HG02938 (cell line): ENCODE results near the gene SMARCC1.
"Not testable (repeated sequence)": the region's sequence is repeated elsewhere in the genome, so short reads cannot be mapped to it uniquely, and the experiment has no call there.

Experiments used
- ATAC-seq: cut with Tn5 transposase; IDR thresholded peaks from one replicate; pipeline ENCODE4 v1.9.1; 2021; ENCODE audit warnings: mild to moderate bottlenecking, moderate library complexity; ENCODE audit not compliant: unreplicated experiment

SMARCC1 gene

GRCh38 chr3:47772047-47772446 lies 9.6 kb downstream of the SMARCC1 start:
- ATAC-seq, result no peak

DNA sequence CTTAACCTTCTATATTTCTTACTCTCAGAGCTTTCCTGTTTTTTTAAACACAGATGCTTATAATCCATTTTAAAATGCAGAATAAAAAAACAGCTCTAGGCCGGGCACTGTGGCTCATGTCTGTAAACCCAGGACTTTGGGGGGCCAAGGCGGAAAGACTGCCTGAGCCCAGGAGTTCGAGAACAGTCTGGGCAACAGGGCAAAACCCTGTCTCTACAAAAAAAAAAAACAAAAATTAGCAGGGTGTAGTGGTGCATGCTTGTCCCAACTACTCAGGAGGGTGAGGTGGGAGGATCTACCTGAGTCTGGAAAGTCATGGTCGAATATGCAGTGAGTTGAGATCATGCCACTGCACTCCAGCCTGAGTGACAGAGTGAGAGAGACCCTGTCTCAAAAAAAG lies 15.5 kb downstream of the SMARCC1 start:
- no peak for ATAC-seq

DNA sequence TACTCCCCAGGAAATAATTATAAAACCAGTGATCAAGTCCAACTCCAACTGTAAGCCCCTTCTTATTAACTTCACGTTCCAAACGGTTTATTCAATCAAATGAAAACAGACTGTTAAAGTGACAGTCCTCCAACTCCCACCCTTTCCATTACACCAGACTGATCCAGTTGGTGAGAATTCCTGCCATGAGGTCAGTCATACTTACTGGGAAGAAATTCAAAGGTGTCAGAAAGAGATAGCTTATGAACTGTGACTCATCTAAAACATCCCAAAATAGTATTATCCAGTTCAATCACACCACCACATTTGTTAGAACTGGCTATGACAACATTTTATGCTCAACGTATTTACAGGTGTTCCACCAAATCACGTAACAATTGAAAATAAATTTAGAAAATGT lies 19.5 kb downstream of the SMARCC1 start:
- ATAC-seq, result no peak

- no peak for ATAC-seq
Observed at GRCh38 chr3:47761046-47761445, 20.6 kb downstream of the SMARCC1 start.

GRCh38 chr3:47760207-47760606 lies 21.5 kb downstream of the SMARCC1 start:
- not testable (repeated sequence) for ATAC-seq

GRCh38 chr3:47758261-47759025 lies 23.2 kb downstream of the SMARCC1 start:
- ATAC-seq, result no peak

DNA sequence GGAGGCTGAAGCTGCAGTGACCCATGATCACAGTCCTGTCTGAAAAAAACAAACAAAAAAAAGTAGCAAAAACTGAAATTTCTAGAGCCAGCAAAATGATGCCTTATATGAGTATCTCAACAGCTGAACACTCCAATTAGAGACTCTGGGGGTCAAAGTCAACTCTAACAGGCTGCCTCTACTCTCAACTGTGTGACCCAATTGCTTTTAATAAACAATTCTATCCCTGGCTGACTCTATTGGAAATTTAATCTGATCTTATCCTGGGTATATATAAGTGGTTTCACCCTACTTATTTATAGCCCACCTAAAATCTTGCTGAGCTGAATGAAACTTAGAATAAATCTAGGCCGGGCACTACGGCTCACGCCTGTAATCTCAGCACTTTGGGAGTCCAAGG lies 29.0 kb downstream of the SMARCC1 start:
- ATAC-seq, result no peak

GRCh38 chr3:47750811-47751354 lies 30.8 kb downstream of the SMARCC1 start:
- ATAC-seq, result not testable (repeated sequence)

DNA sequence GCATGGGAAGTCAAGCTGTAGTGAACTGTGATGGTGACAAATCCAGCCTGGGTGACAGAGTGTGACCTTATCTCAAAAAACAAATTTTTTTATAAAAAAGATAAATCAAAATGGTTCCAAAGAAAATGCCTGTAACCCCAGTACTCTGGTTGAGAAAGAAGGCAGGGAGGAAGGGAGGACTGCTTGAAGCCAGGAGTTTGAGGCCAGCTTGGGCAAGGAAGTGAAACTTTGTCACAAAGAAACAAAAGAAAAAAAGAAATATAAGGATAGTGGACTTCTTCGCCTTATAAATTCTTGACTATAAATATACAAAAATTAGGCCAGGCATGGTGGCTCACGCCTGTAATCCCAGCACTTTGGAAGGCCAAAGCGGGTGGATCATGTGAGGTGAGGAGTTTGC lies 34.1 kb downstream of the SMARCC1 start:
- no peak for ATAC-seq

GRCh38 chr3:47746264-47746663 lies 35.4 kb downstream of the SMARCC1 start:
- no peak for ATAC-seq

GRCh38 chr3:47743855-47744254 lies 37.8 kb downstream of the SMARCC1 start:
- no peak for ATAC-seq

DNA sequence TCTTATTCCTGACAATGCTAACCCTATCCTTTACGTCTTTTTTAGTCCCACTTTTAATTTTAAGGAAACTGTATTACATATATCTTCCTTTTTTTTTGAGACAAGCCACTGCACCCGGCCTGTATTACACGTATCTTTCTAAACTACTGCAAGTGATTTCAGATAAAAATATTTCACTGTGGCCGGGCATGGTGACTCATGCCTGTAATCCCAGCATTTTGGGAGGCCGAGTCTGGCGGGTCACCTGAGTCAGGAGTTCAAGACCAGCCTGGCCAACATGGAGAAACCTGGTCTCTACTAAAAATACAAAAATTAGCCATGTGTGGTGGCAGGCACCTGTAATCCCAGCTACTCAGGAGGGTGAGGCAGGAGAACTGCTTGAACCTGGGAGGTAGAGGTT lies 38.3 kb downstream of the SMARCC1 start:
- ATAC-seq, result not testable (repeated sequence)

DNA sequence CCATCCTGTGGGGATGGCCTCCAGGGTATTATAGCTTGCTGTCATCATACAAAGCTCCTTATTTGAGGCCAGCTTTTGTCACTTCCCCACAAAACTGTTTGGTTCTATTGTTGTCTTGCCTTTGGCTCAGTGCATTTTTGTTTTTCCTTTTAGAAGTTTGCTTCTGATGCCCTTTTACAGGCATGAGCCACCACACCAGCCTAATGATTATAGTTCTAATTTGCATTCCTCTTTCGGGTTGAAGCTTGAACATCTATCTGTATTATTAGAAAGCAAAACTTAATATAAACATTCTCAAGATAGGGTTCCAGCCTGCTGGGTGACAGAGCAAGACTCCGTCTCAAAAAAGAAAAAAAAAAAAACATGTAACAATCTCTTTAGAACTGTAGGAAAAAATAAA lies 39.8 kb downstream of the SMARCC1 start:
- peak; percentile 42 for ATAC-seq

- no peak for ATAC-seq
Observed at GRCh38 chr3:47732143-47732542, 49.5 kb downstream of the SMARCC1 start.

GRCh38 chr3:47731061-47731460 lies 50.6 kb downstream of the SMARCC1 start:
- no peak for ATAC-seq

DNA sequence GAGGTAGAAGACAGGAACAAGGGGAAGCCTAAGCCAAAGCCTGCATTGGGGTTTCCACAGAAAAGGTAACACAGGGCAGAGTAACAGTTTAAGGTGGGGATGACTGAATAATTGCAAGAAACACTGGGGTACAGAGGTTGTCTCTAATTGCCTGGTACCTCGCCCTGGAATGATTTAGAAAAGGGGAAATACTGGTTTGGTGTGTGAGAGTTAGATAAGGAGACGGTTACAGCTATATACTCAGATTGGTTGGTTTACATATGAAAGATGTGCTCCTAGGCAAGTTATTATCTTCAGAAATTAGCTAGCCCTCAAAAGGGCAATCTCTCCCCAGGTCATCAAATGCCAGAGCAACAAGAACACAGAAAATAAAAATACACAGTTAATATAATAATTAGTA lies 58.8 kb downstream of the SMARCC1 start:
- no peak for ATAC-seq

GRCh38 chr3:47717448-47717847 lies 64.2 kb downstream of the SMARCC1 start:
- not testable (repeated sequence) for ATAC-seq

- ATAC-seq, result no peak
Observed at GRCh38 chr3:47716656-47717055, 65.0 kb downstream of the SMARCC1 start.

GRCh38 chr3:47715928-47716327 lies 65.8 kb downstream of the SMARCC1 start:
- no peak for ATAC-seq

GRCh38 chr3:47714606-47715005 lies 67.1 kb downstream of the SMARCC1 start:
- ATAC-seq, result no peak

DNA sequence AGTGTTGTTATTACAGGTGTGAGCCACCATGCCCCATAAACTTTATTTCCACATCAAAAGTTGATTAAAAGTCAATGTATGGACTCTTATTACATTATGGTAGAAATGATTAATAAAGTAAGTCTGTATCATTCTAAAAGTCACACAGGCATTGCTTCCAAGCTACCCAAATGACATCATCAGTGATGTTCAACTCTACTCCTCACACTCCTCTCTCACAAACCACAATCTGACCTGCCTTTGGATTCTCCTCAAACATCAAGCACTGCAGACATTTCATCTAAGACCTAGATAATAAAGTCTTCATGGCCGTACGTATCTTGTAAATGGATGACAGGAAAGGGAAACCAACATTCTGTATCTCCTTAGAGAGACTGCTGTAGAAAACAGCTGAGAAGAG lies 68.0 kb downstream of the SMARCC1 start:
- ATAC-seq, result no peak

DNA sequence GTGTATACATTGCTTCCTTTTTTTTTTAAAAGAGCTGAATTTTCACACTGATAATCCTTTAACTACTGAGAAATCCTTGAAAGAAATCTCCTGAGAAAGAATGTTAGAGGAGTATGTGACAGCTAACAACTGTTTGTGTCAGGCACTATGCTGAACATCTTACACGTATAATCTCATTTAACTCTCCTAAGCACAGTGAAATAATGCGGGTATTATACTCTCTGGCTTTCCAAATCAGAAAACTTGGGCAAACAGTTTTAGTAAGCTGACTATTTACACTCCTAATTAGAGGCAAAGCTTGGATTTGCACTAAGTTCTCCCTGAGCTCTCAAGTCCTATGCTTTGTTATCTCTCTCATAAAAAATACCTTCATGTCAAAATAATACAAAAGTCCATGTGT lies 69.3 kb downstream of the SMARCC1 start:
- ATAC-seq, result no peak

GRCh38 chr3:47711596-47711995 lies 70.1 kb downstream of the SMARCC1 start:
- ATAC-seq, result no peak
